Measurements from ENCODE around the gene CCRL2.
A peak's percentile ranks its signal among the peaks of the same experiment; 100 is the strongest.
"Not testable (repeated sequence)": the region's sequence is repeated elsewhere in the genome, so short reads cannot be mapped to it uniquely, and the experiment has no call there.

The CCRL2 gene

GRCh38 chr3:46399098-46399497 is 8.0 kb upstream of the CCRL2 start:
- DNase-seq (ENCODE audit: low spot score): no peak
- no peak overlapping the region for H3K4me3 ChIP-seq
- H3K27ac ChIP-seq: no peak overlapping the region
- no peak for TF ChIP-seq CTCF (IDR thresholded peaks at IDR 0.05)

- no peak overlapping the region for H3K4me3 ChIP-seq
- no peak for DNase-seq (ENCODE audit: low spot score)
- TF ChIP-seq CTCF (IDR thresholded peaks at IDR 0.05): no peak
- H3K27ac ChIP-seq: no peak overlapping the region
Observed at GRCh38 chr3:46399557-46399956, 7.5 kb upstream of the CCRL2 start.

DNA sequence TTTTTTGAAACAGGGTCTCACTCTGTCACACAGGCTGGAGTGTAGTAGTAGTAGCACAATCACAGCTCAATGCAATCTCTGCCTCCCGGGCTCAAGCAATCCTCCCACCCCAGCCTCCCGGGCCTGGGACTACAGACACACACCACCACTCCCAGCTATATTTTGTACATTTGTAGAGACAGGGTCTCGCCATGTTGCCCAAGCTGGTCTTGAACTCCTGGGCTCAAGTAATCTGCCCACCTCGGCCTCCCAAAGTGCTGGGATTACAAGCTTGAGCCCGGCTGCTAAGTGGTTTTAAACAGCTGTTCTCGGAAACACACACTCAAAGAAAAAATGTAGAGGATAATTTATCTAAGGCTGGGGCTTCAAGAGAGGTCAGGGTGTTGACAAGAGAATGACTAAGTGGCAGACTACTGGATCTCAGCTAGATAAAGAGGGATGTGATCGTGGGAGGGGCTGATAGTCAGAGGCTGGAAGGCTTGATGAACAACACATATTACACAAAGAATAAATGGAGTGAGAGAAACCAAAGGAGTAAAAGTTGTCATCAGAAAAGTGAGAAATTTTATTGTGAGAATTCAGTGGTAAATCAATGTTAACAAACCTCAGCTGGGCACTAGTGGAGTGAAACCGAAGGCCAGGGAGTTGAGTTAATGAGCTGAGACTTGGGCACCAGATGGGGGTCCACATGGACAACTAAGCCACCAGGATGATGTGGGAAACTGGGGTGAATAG is 6.9 kb upstream of the CCRL2 start:
- no peak for DNase-seq (ENCODE audit: low spot score)
- TF ChIP-seq CTCF (IDR thresholded peaks at IDR 0.05): no peak
- H3K4me3 ChIP-seq: no peak overlapping the region
- H3K27ac ChIP-seq: no peak overlapping the region

DNA sequence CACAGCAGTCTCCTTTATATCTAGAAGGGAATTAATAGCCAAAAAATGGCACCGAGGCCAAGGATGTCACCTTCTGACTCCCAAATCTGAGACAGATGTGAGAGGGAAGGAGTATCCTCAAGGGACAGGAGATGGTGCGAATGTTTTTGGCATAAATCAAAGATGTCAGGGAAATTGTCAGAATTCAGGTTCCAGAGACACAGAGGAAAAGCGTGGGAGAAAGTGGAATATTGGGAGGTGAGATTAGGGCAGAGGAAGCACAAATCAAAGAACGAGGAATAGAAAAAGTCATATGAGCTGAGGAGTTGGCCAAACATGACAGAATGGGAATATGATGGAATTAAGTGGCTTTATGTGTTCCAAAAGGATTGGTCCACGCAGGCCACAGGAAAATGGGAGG is 6.2 kb upstream of the CCRL2 start:
- DNase-seq (ENCODE audit: low spot score): no peak

GRCh38 chr3:46401579-46401978 is 5.5 kb upstream of the CCRL2 start:
- DNase-seq (ENCODE audit: low spot score): no peak
- no peak overlapping the region for H3K4me3 ChIP-seq
- no peak for TF ChIP-seq CTCF (IDR thresholded peaks at IDR 0.05)
- no peak overlapping the region for H3K27ac ChIP-seq

More for the DNA sequence above, 6.2 kb upstream of the CCRL2 start:
- no peak overlapping the region for H3K27ac ChIP-seq
- no peak for TF ChIP-seq CTCF (IDR thresholded peaks at IDR 0.05)
- H3K4me3 ChIP-seq: no peak overlapping the region

DNA sequence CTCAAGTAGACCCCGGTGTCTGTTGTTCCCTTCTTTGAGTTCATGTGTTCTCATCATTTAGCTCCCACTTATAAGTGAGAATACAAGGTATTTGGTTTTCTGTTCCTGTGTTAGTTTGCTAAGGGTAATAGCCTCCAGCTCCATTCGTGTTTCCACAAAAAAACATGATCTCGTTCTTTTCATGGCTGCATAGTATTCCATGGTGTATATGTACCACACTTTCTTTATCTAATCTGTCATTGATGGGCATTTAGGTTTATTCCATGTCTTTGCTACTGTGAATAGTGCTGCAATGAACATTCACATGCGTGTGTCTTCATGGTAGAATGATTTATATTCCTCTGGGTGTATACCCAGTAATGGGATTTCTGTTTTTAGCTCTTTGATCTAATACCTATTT is 4.2 kb upstream of the CCRL2 start:
- not testable (repeated sequence) for DNase-seq (ENCODE audit: low spot score); H3K27ac ChIP-seq; H3K4me3 ChIP-seq

- Histone ChIP-seq H3K27ac (peak overlapping the region; percentile 32 to 85), H3K4me3 (peak overlapping the region; percentile 47)
- TF ChIP-seq CTCF (IDR thresholded peaks at IDR 0.05): no peak
- no peak for DNase-seq (ENCODE audit: low spot score)
Observed at GRCh38 chr3:46405301-46406019, 1.6 kb upstream of the CCRL2 start.

Measured in coronary artery (tissue), 2 donors.